HG03378 (cell line): ENCODE measurements around the gene RAPGEF2.
"Not testable (repeated sequence)": the region's sequence is repeated elsewhere in the genome, so short reads cannot be mapped to it uniquely, and the experiment has no call there.

Experiments
- ATAC-seq: cut with Tn5 transposase; IDR thresholded peaks from one replicate; pipeline ENCODE4 v1.9.1; 2021; ENCODE audit warnings: mild to moderate bottlenecking, moderate library complexity; ENCODE audit not compliant: unreplicated experiment

RAPGEF2 gene, protein sequence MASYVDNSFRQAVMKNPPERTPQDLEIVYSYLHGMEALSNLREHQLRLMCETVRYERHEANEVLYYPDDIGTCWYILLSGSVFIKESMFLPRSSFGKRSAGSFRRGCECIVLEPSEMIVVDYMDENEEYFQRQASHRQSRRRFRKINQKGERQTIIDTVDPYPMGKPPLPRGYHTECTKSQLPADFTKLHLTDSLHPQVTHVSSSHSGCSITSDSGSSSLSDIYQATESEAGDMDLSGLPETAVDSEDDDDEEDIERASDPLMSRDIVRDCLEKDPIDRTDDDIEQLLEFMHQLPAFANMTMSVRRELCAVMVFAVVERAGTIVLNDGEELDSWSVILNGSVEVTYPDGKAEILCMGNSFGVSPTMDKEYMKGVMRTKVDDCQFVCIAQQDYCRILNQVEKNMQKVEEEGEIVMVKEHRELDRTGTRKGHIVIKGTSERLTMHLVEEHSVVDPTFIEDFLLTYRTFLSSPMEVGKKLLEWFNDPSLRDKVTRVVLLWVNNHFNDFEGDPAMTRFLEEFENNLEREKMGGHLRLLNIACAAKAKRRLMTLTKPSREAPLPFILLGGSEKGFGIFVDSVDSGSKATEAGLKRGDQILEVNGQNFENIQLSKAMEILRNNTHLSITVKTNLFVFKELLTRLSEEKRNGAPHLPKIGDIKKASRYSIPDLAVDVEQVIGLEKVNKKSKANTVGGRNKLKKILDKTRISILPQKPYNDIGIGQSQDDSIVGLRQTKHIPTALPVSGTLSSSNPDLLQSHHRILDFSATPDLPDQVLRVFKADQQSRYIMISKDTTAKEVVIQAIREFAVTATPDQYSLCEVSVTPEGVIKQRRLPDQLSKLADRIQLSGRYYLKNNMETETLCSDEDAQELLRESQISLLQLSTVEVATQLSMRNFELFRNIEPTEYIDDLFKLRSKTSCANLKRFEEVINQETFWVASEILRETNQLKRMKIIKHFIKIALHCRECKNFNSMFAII (N-terminal part only)

GRCh38 chr4:159102622-159103383 is at the start of gene RAPGEF2:
RAPGEF2 (plus strand) TSS chr4:159103079; CDS start chr4:159104163, 1,084 bp downstream.
- ATAC-seq: peak; percentile 77

DNA sequence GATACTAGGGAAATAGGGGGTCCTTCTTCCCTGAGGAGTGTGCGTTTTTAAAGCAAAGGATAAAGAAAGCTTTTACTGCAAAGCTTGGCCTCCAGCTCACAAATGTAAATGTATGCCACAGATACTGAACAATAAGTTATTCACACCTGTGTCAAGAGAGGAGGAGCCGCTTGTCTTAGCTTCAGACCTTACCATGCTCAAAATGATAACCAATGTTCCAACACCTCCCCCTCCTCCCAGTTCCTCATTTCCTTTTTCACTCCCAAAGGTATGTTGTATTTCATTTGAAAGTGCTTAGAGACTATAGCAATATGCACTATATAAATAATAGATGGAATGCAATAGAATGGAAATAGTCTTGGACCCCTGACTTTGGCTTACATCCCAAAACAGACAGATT is 47.0 kb upstream of the RAPGEF2 start:
- no peak for ATAC-seq

DNA sequence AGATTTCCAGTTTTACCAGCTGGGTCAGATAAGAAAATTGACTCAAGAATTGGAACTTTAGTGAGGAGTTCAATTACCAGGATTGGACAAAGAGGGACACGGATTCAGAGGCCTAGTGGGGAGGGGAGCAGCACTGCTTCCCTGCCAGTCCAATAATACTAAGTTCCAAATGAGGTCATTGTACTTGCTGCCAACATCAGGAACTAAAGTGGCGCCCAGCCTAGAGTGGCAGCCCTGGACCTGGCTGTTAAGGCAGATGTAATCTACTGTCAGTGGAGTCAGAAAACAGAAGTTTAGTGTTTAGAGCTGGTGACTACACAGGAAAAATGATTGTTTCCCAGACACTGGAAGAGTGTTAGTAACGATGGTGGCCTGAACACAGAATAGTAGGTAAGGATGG is 42.7 kb upstream of the RAPGEF2 start:
- ATAC-seq: no peak

- no peak for ATAC-seq
These were observed 40.5 kb upstream of the RAPGEF2 start for GRCh38 chr4:159062381-159062780.

- ATAC-seq: no peak
These were observed 37.2 kb upstream of the RAPGEF2 start for GRCh38 chr4:159065513-159066240.

DNA sequence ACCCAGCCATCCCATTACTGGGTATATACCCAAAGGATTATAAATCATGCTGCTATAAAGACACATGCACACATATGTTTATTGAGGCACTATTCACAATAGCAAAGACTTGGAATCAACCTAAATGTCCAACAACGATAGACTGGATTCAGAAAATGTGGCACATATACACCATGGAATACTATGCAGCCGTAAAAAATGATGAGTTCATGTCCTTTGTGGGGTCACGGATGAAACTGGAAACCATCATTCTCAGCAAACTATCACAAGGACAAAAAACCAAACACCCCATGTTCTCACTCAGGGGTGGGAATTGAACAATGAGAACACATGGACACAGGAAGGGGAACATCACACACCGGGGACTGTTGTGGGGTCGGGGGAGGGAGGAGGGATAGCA is 34.7 kb upstream of the RAPGEF2 start:
- not testable (repeated sequence) for ATAC-seq

GRCh38 chr4:159069922-159070321 is 33.0 kb upstream of the RAPGEF2 start:
- no peak for ATAC-seq

DNA sequence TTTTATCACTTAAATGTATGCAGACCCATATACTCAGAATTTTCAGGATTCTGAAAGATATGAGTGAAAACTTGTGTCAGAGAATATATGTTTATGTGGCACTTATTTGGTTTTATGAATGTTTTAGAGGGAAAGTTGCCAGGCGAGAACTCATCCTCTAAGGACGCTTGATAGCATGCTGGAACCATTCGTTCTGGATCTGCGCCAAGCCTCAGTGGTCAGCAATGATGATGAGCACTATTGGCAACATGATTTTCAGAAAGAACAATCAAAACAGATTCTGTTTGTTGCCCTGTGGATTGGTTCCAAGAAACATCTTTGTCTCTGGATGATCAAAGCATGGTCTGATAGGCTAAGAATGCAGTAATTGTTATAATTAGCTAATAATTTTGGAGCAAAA is 32.1 kb upstream of the RAPGEF2 start:
- no peak for ATAC-seq

DNA sequence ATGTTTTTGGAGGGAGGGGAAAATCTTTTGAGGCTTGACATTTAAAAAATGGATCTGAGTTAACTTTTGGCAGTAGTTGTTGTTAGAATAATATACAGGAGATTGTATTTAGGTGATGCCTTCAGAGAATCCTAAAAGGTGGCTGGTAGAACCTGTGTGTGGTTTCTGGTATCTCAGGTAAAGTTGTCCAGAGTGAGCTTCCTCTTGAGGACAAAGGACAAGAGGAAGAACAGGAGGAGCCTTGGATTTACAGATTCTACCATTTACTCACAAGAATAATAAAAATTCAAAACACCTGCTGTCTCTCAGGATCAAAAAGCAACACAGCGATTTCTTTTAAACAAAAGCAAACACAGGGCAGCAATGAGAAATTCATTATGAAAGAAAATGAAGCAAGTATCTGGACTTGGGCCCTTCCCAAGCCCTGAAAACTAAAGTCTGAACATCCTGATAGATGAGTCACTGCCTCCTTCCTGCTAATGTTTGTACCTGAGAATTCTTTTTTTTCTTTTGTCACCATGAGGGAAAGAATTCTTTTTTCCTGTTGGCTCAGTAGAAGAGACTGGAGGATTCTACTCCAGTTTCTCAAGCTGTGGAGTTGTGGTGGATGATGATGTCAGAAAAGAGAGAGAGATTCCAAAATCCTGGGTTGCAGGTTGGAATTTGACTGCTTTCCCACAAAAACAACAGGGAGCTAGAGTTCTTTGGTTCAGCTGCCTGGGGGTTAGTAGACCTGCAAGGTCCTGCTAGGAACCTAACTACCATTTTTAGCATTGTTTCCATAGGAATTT is 31.5 kb upstream of the RAPGEF2 start:
- ATAC-seq: no peak

GRCh38 chr4:159071969-159072765 is 30.7 kb upstream of the RAPGEF2 start:
- ATAC-seq: no peak

- no peak for ATAC-seq
These were observed 27.3 kb upstream of the RAPGEF2 start for GRCh38 chr4:159075531-159075932.

GRCh38 chr4:159077018-159077417 is 25.9 kb upstream of the RAPGEF2 start:
- not testable (repeated sequence) for ATAC-seq

- ATAC-seq: peak; percentile 98
These were observed 25.0 kb upstream of the RAPGEF2 start for GRCh38 chr4:159077702-159078495.

- no peak for ATAC-seq
These were observed 23.8 kb upstream of the RAPGEF2 start for GRCh38 chr4:159079074-159079473.

GRCh38 chr4:159086606-159087005 is 16.3 kb upstream of the RAPGEF2 start:
- ATAC-seq: no peak

DNA sequence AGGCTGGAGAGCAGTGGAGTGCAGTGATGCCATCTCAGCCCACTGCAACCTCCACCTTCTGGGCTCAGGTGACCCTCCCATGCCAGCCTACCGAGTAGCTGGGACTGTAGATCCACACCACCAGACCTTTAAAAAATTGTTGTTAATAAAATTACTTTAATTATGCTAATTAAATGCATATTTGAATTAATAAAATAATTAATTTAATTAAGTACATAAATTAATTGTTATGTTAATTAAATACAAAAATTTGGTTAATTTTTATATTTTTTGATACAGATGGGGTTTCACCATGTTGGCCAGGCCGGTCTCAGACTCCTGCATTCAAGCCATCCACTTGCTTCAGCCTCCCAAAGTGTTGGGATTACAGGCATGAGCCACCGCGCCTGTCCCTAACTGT is 12.6 kb upstream of the RAPGEF2 start:
- no peak for ATAC-seq

DNA sequence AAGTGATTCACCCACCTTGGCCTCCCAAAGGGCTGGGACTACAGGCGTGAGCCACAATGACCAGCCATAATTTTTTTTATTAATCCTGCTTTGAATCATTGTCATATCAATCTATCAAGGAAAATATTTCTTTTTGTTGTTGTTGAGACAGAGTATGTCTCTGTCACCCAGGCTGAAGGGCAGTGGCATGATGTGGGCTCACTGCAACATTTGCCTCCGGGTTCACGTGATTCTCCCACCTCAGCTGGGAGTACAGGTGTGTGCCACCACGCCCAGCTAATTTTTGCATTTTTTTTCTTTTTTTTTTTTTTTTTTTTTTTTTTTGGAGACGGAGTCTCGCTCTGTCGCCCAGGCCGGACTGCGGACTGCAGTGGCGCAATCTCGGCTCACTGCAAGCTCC is 8.7 kb upstream of the RAPGEF2 start:
- ATAC-seq: not testable (repeated sequence)

GRCh38 chr4:159096434-159096833 is 6.4 kb upstream of the RAPGEF2 start:
- no peak for ATAC-seq
